ENCODE data around the gene TMEM252.

The TMEM252 gene

GRCh38 chr9:68515326-68516017 is 25.2 kb downstream of the TMEM252 start:
- Histone ChIP-seq H3K27ac (ENCODE audit: low read depth, low read length) (no peak overlapping the region), H3K9ac (ENCODE audit: low read depth in 1 of 2, low read length in 2 of 2) (no peak overlapping the region), H3K27me3 (ENCODE audit: control insufficient read depth in 1 of 2, insufficient read depth in 2 of 2, low read length in 2 of 2) (no peaks in the 10 kb centered on the region), H3K36me3 (ENCODE audit: control insufficient read depth in 1 of 2, insufficient read depth in 2 of 2, low read length in 2 of 2) (no peaks in the 10 kb centered on the region), H3K9me3 (ENCODE audit: control insufficient read depth in 1 of 2, low read length in 2 of 2) (no peaks in the 10 kb centered on the region), H3K4me3 (ENCODE audit: low read depth in 1 of 2, low read length in 2 of 2) (no peak overlapping the region), H3K4me1 (ENCODE audit: control insufficient read depth in 1 of 2, insufficient read depth in 2 of 2, low read length in 2 of 2) (peaks cover 7% of the 10 kb centered on the region in 2 donors)

- Histone ChIP-seq H3K4me1 (ENCODE audit: control insufficient read depth in 1 of 2, insufficient read depth in 2 of 2, low read length in 2 of 2) (peaks cover 7% of the 10 kb centered on the region in 2 donors), H3K27me3 (ENCODE audit: control insufficient read depth in 1 of 2, insufficient read depth in 2 of 2, low read length in 2 of 2) (no peaks in the 10 kb centered on the region), H3K9ac (ENCODE audit: low read depth in 1 of 2, low read length in 2 of 2) (no peak overlapping the region), H3K4me3 (ENCODE audit: low read depth in 1 of 2, low read length in 2 of 2) (no peak overlapping the region), H3K27ac (ENCODE audit: low read depth, low read length) (no peak overlapping the region), H3K9me3 (ENCODE audit: control insufficient read depth in 1 of 2, low read length in 2 of 2) (no peaks in the 10 kb centered on the region), H3K36me3 (ENCODE audit: control insufficient read depth in 1 of 2, insufficient read depth in 2 of 2, low read length in 2 of 2) (no peaks in the 10 kb centered on the region)
Observed at GRCh38 chr9:68513981-68514380, 26.7 kb downstream of the TMEM252 start.

GRCh38 chr9:68513385-68513784 is 27.3 kb downstream of the TMEM252 start:
- Histone ChIP-seq H3K36me3 (ENCODE audit: control insufficient read depth in 1 of 2, insufficient read depth in 2 of 2, low read length in 2 of 2) (peaks cover 0 to 2% of the 10 kb centered on the region in 2 donors), H3K9ac (ENCODE audit: low read depth in 1 of 2, low read length in 2 of 2) (no peak overlapping the region), H3K4me3 (ENCODE audit: low read depth in 1 of 2, low read length in 2 of 2) (no peak overlapping the region), H3K27me3 (ENCODE audit: control insufficient read depth in 1 of 2, insufficient read depth in 2 of 2, low read length in 2 of 2) (no peaks in the 10 kb centered on the region), H3K4me1 (ENCODE audit: control insufficient read depth in 1 of 2, insufficient read depth in 2 of 2, low read length in 2 of 2) (peaks cover 7% of the 10 kb centered on the region in 2 donors), H3K9me3 (ENCODE audit: control insufficient read depth in 1 of 2, low read length in 2 of 2) (no peaks in the 10 kb centered on the region), H3K27ac (ENCODE audit: low read depth, low read length) (no peak overlapping the region)

GRCh38 chr9:68509689-68510088 is 31.0 kb downstream of the TMEM252 start:
- no peak overlapping the region for H3K9ac ChIP-seq (ENCODE audit: low read depth in 1 of 2, low read length in 2 of 2)
- H3K9me3 ChIP-seq (ENCODE audit: control insufficient read depth in 1 of 2, low read length in 2 of 2): no peaks in the 10 kb centered on the region
- H3K4me3 ChIP-seq (ENCODE audit: low read depth in 1 of 2, low read length in 2 of 2): no peak overlapping the region
- no peak overlapping the region for H3K27ac ChIP-seq (ENCODE audit: low read depth, low read length)
- H3K4me1 ChIP-seq (ENCODE audit: control insufficient read depth in 1 of 2, insufficient read depth in 2 of 2, low read length in 2 of 2): peaks cover 0 to 6% of the 10 kb centered on the region in 2 donors
- peaks cover 0 to 2% of the 10 kb centered on the region in 2 donors for H3K36me3 ChIP-seq (ENCODE audit: control insufficient read depth in 1 of 2, insufficient read depth in 2 of 2, low read length in 2 of 2)
- H3K27me3 ChIP-seq (ENCODE audit: control insufficient read depth in 1 of 2, insufficient read depth in 2 of 2, low read length in 2 of 2): no peaks in the 10 kb centered on the region

GRCh38 chr9:68508547-68508946 is 32.1 kb downstream of the TMEM252 start:
- no peak overlapping the region for H3K9ac ChIP-seq (ENCODE audit: low read depth in 1 of 2, low read length in 2 of 2)
- no peaks in the 10 kb centered on the region for H3K9me3 ChIP-seq (ENCODE audit: control insufficient read depth in 1 of 2, low read length in 2 of 2)
- no peaks in the 10 kb centered on the region for H3K27me3 ChIP-seq (ENCODE audit: control insufficient read depth in 1 of 2, insufficient read depth in 2 of 2, low read length in 2 of 2)
- no peak overlapping the region for H3K4me3 ChIP-seq (ENCODE audit: low read depth in 1 of 2, low read length in 2 of 2)
- H3K36me3 ChIP-seq (ENCODE audit: control insufficient read depth in 1 of 2, insufficient read depth in 2 of 2, low read length in 2 of 2): peaks cover 0 to 2% of the 10 kb centered on the region in 2 donors
- H3K4me1 ChIP-seq (ENCODE audit: control insufficient read depth in 1 of 2, insufficient read depth in 2 of 2, low read length in 2 of 2): peaks cover 0 to 6% of the 10 kb centered on the region in 2 donors
- H3K27ac ChIP-seq (ENCODE audit: low read depth, low read length): no peak overlapping the region

- Histone ChIP-seq H3K4me3 (ENCODE audit: low read depth in 1 of 2, low read length in 2 of 2) (no peak overlapping the region), H3K27ac (ENCODE audit: low read depth, low read length) (no peak overlapping the region), H3K9me3 (ENCODE audit: control insufficient read depth in 1 of 2, low read length in 2 of 2) (no peaks in the 10 kb centered on the region), H3K9ac (ENCODE audit: low read depth in 1 of 2, low read length in 2 of 2) (no peak overlapping the region), H3K4me1 (ENCODE audit: control insufficient read depth in 1 of 2, insufficient read depth in 2 of 2, low read length in 2 of 2) (peaks cover 0 to 6% of the 10 kb centered on the region in 2 donors), H3K36me3 (ENCODE audit: control insufficient read depth in 1 of 2, insufficient read depth in 2 of 2, low read length in 2 of 2) (peaks cover 0 to 2% of the 10 kb centered on the region in 2 donors), H3K27me3 (ENCODE audit: control insufficient read depth in 1 of 2, insufficient read depth in 2 of 2, low read length in 2 of 2) (no peaks in the 10 kb centered on the region)
Observed at GRCh38 chr9:68507806-68508145, 32.9 kb downstream of the TMEM252 start.

- Histone ChIP-seq H3K9ac (ENCODE audit: low read depth in 1 of 2, low read length in 2 of 2) (no peak overlapping the region), H3K9me3 (ENCODE audit: control insufficient read depth in 1 of 2, low read length in 2 of 2) (no peaks in the 10 kb centered on the region), H3K36me3 (ENCODE audit: control insufficient read depth in 1 of 2, insufficient read depth in 2 of 2, low read length in 2 of 2) (peaks cover 0 to 2% of the 10 kb centered on the region in 2 donors), H3K27ac (ENCODE audit: low read depth, low read length) (no peak overlapping the region), H3K4me3 (ENCODE audit: low read depth in 1 of 2, low read length in 2 of 2) (no peak overlapping the region), H3K27me3 (ENCODE audit: control insufficient read depth in 1 of 2, insufficient read depth in 2 of 2, low read length in 2 of 2) (no peaks in the 10 kb centered on the region), H3K4me1 (ENCODE audit: control insufficient read depth in 1 of 2, insufficient read depth in 2 of 2, low read length in 2 of 2) (peaks cover 0 to 6% of the 10 kb centered on the region in 2 donors)
Observed at GRCh38 chr9:68507130-68507805, 33.4 kb downstream of the TMEM252 start.

GRCh38 chr9:68506551-68506950 is 34.1 kb downstream of the TMEM252 start:
- H3K9ac ChIP-seq (ENCODE audit: low read depth in 1 of 2, low read length in 2 of 2): no peak overlapping the region
- no peak overlapping the region for H3K4me3 ChIP-seq (ENCODE audit: low read depth in 1 of 2, low read length in 2 of 2)
- peaks cover 0 to 6% of the 10 kb centered on the region in 2 donors for H3K4me1 ChIP-seq (ENCODE audit: control insufficient read depth in 1 of 2, insufficient read depth in 2 of 2, low read length in 2 of 2)
- no peaks in the 10 kb centered on the region for H3K9me3 ChIP-seq (ENCODE audit: control insufficient read depth in 1 of 2, low read length in 2 of 2)
- no peaks in the 10 kb centered on the region for H3K27me3 ChIP-seq (ENCODE audit: control insufficient read depth in 1 of 2, insufficient read depth in 2 of 2, low read length in 2 of 2)
- no peak overlapping the region for H3K27ac ChIP-seq (ENCODE audit: low read depth, low read length)
- peaks cover 0 to 2% of the 10 kb centered on the region in 2 donors for H3K36me3 ChIP-seq (ENCODE audit: control insufficient read depth in 1 of 2, insufficient read depth in 2 of 2, low read length in 2 of 2)

GRCh38 chr9:68505681-68506409 is 34.8 kb downstream of the TMEM252 start:
- H3K27me3 ChIP-seq (ENCODE audit: control insufficient read depth in 1 of 2, insufficient read depth in 2 of 2, low read length in 2 of 2): no peaks in the 10 kb centered on the region
- peaks cover 0 to 6% of the 10 kb centered on the region in 2 donors for H3K4me1 ChIP-seq (ENCODE audit: control insufficient read depth in 1 of 2, insufficient read depth in 2 of 2, low read length in 2 of 2)
- no peak overlapping the region for H3K9ac ChIP-seq (ENCODE audit: low read depth in 1 of 2, low read length in 2 of 2)
- H3K36me3 ChIP-seq (ENCODE audit: control insufficient read depth in 1 of 2, insufficient read depth in 2 of 2, low read length in 2 of 2): peaks cover 0 to 2% of the 10 kb centered on the region in 2 donors
- no peak overlapping the region for H3K4me3 ChIP-seq (ENCODE audit: low read depth in 1 of 2, low read length in 2 of 2)
- H3K27ac ChIP-seq (ENCODE audit: low read depth, low read length): no peak overlapping the region
- H3K9me3 ChIP-seq (ENCODE audit: control insufficient read depth in 1 of 2, low read length in 2 of 2): no peaks in the 10 kb centered on the region

- Histone ChIP-seq H3K9me3 (ENCODE audit: control insufficient read depth in 1 of 2, low read length in 2 of 2) (no peaks in the 10 kb centered on the region), H3K4me1 (ENCODE audit: control insufficient read depth in 1 of 2, insufficient read depth in 2 of 2, low read length in 2 of 2) (peaks cover 0 to 6% of the 10 kb centered on the region in 2 donors), H3K4me3 (ENCODE audit: low read depth in 1 of 2, low read length in 2 of 2) (no peak overlapping the region), H3K27me3 (ENCODE audit: control insufficient read depth in 1 of 2, insufficient read depth in 2 of 2, low read length in 2 of 2) (no peaks in the 10 kb centered on the region), H3K9ac (ENCODE audit: low read depth in 1 of 2, low read length in 2 of 2) (no peak overlapping the region), H3K36me3 (ENCODE audit: control insufficient read depth in 1 of 2, insufficient read depth in 2 of 2, low read length in 2 of 2) (no peaks in the 10 kb centered on the region), H3K27ac (ENCODE audit: low read depth, low read length) (no peak overlapping the region)
Observed at GRCh38 chr9:68502279-68502678, 38.4 kb downstream of the TMEM252 start.
